ENCODE results near the gene CD2AP.

The CD2AP gene

GRCh38 chr6:47574789-47575188 lies 97.2 kb downstream of the CD2AP start:
- Histone ChIP-seq H2AFZ (ENCODE audit: low read depth, low read length, severe bottlenecking) (no peak overlapping the region), H3F3A (ENCODE audit: insufficient read depth) (peaks cover 27% of the 10 kb centered on the region; the same call in 1 of the 2 replicates), H3K4me2 (ENCODE audit: low read depth, low read length, poor library complexity, severe bottlenecking) (no peak overlapping the region), H3K79me2 (ENCODE audit: insufficient read depth, low read length) (peaks cover 56% of the 10 kb centered on the region), H3K9me3 (ENCODE audit: insufficient read depth, low read length) (no peaks in the 10 kb centered on the region), H3K27me3 (ENCODE audit: low read length) (no peaks in the 10 kb centered on the region), H3K27ac (ENCODE audit: low read depth, low read length) (no peak overlapping the region), H3K36me3 (ENCODE audit: low read length) (peaks cover 49% of the 10 kb centered on the region), H3K4me3 (ENCODE audit: insufficient read depth, low read length, poor library complexity, severe bottlenecking) (no peak overlapping the region), H3K9ac (ENCODE audit: low read length) (no peak overlapping the region), H3K9me2 (replicated peaks; ENCODE audit: insufficient read depth, low read length) (no peaks in the 10 kb centered on the region), H4K20me1 (ENCODE audit: low read depth, low read length) (peaks cover 33% of the 10 kb centered on the region)
- TF ChIP-seq CTCF (IDR thresholded peaks at IDR 0.05; ENCODE audit: insufficient read depth, low read length, poor library complexity, severe bottlenecking) (no peak), EZH2phosphoT487 (conservative IDR thresholded peaks at IDR 0.05; ENCODE audit: low read length) (no peak)

- Histone ChIP-seq H3K27me3 (ENCODE audit: low read length) (no peaks in the 10 kb centered on the region), H4K20me1 (ENCODE audit: low read depth, low read length) (peaks cover 14% of the 10 kb centered on the region), H2AFZ (ENCODE audit: low read depth, low read length, severe bottlenecking) (no peak overlapping the region), H3K9me3 (ENCODE audit: insufficient read depth, low read length) (no peaks in the 10 kb centered on the region), H3K36me3 (ENCODE audit: low read length) (peaks cover 83% of the 10 kb centered on the region), H3K4me2 (ENCODE audit: low read depth, low read length, poor library complexity, severe bottlenecking) (no peak overlapping the region), H3K4me3 (ENCODE audit: insufficient read depth, low read length, poor library complexity, severe bottlenecking) (no peak overlapping the region), H3K27ac (ENCODE audit: low read depth, low read length) (no peak overlapping the region), H3K9ac (ENCODE audit: low read length) (no peak overlapping the region), H3K79me2 (ENCODE audit: insufficient read depth, low read length) (peaks cover 20% of the 10 kb centered on the region), H3K9me2 (replicated peaks; ENCODE audit: insufficient read depth, low read length) (no peaks in the 10 kb centered on the region), H3F3A (ENCODE audit: insufficient read depth) (peaks cover 32% of the 10 kb centered on the region; the same call in 1 of the 2 replicates)
- TF ChIP-seq CTCF (IDR thresholded peaks at IDR 0.05; ENCODE audit: insufficient read depth, low read length, poor library complexity, severe bottlenecking) (no peak), EZH2phosphoT487 (conservative IDR thresholded peaks at IDR 0.05; ENCODE audit: low read length) (no peak)
Measured at GRCh38 chr6:47579040-47579439, 101.5 kb downstream of the CD2AP start.

- H3K4me3 ChIP-seq (ENCODE audit: insufficient read depth, low read length, poor library complexity, severe bottlenecking) = no peak overlapping the region
- no peak for TF ChIP-seq EZH2phosphoT487 (conservative IDR thresholded peaks at IDR 0.05; ENCODE audit: low read length)
- no peak for TF ChIP-seq CTCF (IDR thresholded peaks at IDR 0.05; ENCODE audit: insufficient read depth, low read length, poor library complexity, severe bottlenecking)
- peaks cover 81% of the 10 kb centered on the region for H3K36me3 ChIP-seq (ENCODE audit: low read length)
- H2AFZ ChIP-seq (ENCODE audit: low read depth, low read length, severe bottlenecking) = no peak overlapping the region
- H4K20me1 ChIP-seq (ENCODE audit: low read depth, low read length) = peaks cover 7% of the 10 kb centered on the region; the same call in 1 of the 2 replicates
- peaks cover 22% of the 10 kb centered on the region; the same call in 1 of the 2 replicates for H3F3A ChIP-seq (ENCODE audit: insufficient read depth)
- H3K4me2 ChIP-seq (ENCODE audit: low read depth, low read length, poor library complexity, severe bottlenecking) = no peak overlapping the region
- 0 out of 2 replicates have a peak, but pooled peaks cover 4% of the 10 kb centered on the region for H3K79me2 ChIP-seq (ENCODE audit: insufficient read depth, low read length)
- no peaks in the 10 kb centered on the region for H3K27me3 ChIP-seq (ENCODE audit: low read length)
- no peak overlapping the region for H3K9ac ChIP-seq (ENCODE audit: low read length)
- H3K27ac ChIP-seq (ENCODE audit: low read depth, low read length) = peak overlapping the region; percentile 7; the same call in 1 of the 2 replicates
- H3K9me2 ChIP-seq (replicated peaks; ENCODE audit: insufficient read depth, low read length) = no peaks in the 10 kb centered on the region
- no peaks in the 10 kb centered on the region for H3K9me3 ChIP-seq (ENCODE audit: insufficient read depth, low read length)
Measured at GRCh38 chr6:47581591-47581990, 104.0 kb downstream of the CD2AP start.
